ENCODE data around the gene SPPL2A.

- TF ChIP-seq CTCF (IDR thresholded peaks at IDR 0.05) (no peak), EP300 (IDR thresholded peaks at IDR 0.05; ENCODE audit: low read depth) (no peak), POLR2AphosphoS5 (IDR thresholded peaks at IDR 0.05) (no peak)
Observed at GRCh38 chr15:50681467-50681866, 84.0 kb downstream of the SPPL2A start.
